ENCODE results near the gene NPR2.

Gene NPR2

GRCh38 chr9:35832814-35833213 is 41.4 kb downstream of the NPR2 start:
- no peak for DNase-seq (ENCODE audit: low spot score)

- no peak for DNase-seq (ENCODE audit: low spot score)
Observed at GRCh38 chr9:35834260-35835215, 43.1 kb downstream of the NPR2 start.

GRCh38 chr9:35835216-35835632 is 43.8 kb downstream of the NPR2 start:
- no peak for DNase-seq (ENCODE audit: low spot score)

- DNase-seq (ENCODE audit: low spot score): no peak
Observed at GRCh38 chr9:35835766-35836165, 44.4 kb downstream of the NPR2 start.

- no peak for DNase-seq (ENCODE audit: low spot score)
Observed at GRCh38 chr9:35836595-35836994, 45.2 kb downstream of the NPR2 start.

GRCh38 chr9:35839926-35840325 is 48.5 kb downstream of the NPR2 start:
- DNase-seq (ENCODE audit: low spot score): no peak

- DNase-seq (ENCODE audit: low spot score): no peak
Observed at GRCh38 chr9:35840881-35841644, 49.7 kb downstream of the NPR2 start.

GRCh38 chr9:35841645-35841900 is 50.2 kb downstream of the NPR2 start:
- DNase-seq (ENCODE audit: low spot score): no peak

- no peak for DNase-seq (ENCODE audit: low spot score)
Observed at GRCh38 chr9:35842020-35842745, 50.8 kb downstream of the NPR2 start.

- DNase-seq (ENCODE audit: low spot score): no peak
Observed at GRCh38 chr9:35842795-35843194, 51.4 kb downstream of the NPR2 start.

GRCh38 chr9:35844628-35845270 is 53.4 kb downstream of the NPR2 start:
- peak; percentile 87 for DNase-seq (ENCODE audit: low spot score)

- DNase-seq (ENCODE audit: low spot score): no peak
Observed at GRCh38 chr9:35845824-35846771, 54.7 kb downstream of the NPR2 start.

GRCh38 chr9:35847792-35848572 is 56.6 kb downstream of the NPR2 start:
- no peak for DNase-seq (ENCODE audit: low spot score)

GRCh38 chr9:35852267-35852815 is 61.0 kb downstream of the NPR2 start:
- no peak for DNase-seq (ENCODE audit: low spot score)

- no peak for DNase-seq (ENCODE audit: low spot score)
Observed at GRCh38 chr9:35852876-35853865, 61.8 kb downstream of the NPR2 start.

GRCh38 chr9:35854091-35854762 is 62.8 kb downstream of the NPR2 start:
- DNase-seq (ENCODE audit: low spot score): no peak

- no peak for DNase-seq (ENCODE audit: low spot score)
Observed at GRCh38 chr9:35856206-35856605, 64.8 kb downstream of the NPR2 start.

- no peak for DNase-seq (ENCODE audit: low spot score)
Observed at GRCh38 chr9:35856882-35857281, 65.5 kb downstream of the NPR2 start.
